Transverse colon (tissue), 4 donors: ENCODE results near the gene RAB36. TPM values are rescaled to one million over a fixed set of nuclear protein-coding genes. Genes with fewer than 3 reads are reported as not detected.

Source experiments
- DNase-seq: peaks from one replicate; pipeline ENCODE4 v3.0.0-alpha.2; 2019
- H3K27ac ChIP-seq, 4 donors: fragments of 200-600 bp; sonication (generic); 2 replicates each; pipeline ENCODE4 v1.5.1; 2016 to 2018; ENCODE audit warnings: inconsistent platforms in 4 of 4
- H3K27me3 ChIP-seq: fragments of 200-600 bp; sonication (generic); 2 replicates; pipeline ENCODE4 v1.5.1; 2017; ENCODE audit warnings: inconsistent platforms
- H3K36me3 ChIP-seq, 4 donors: fragments of 200-600 bp; sonication (generic); 2 replicates each; pipeline ENCODE4 v1.5.1; 2017 to 2019; ENCODE audit warnings: inconsistent platforms in 4 of 4
- H3K4me1 ChIP-seq, 4 donors: fragments of 200-600 bp; sonication (generic); 2 replicates each; pipeline ENCODE4 v1.5.1; 2017 to 2020; ENCODE audit warnings: inconsistent platforms in 4 of 4
- H3K4me3 ChIP-seq, 4 donors: fragments of 200-600 bp; sonication (generic); 1 replicate in 1 of 4; 2 replicates in 3 of 4; pipeline versions ENCODE4 v1.5.1 to v1.6.1; 2017 to 2019; ENCODE audit warnings: inconsistent platforms in 4 of 4
- H3K9me3 ChIP-seq, 2 donors: fragments of 200-600 bp; sonication (generic); 2 replicates each; pipeline ENCODE4 v1.5.1; 2017 to 2019; ENCODE audit warnings: inconsistent platforms in 2 of 2
- EP300 ChIP-seq: sonication (generic); formaldehyde crosslinking; IDR thresholded peaks from one replicate; pipeline ENCODE4 v1.6.1; 2017; ENCODE audit warnings: antibody characterized with exemption, low read depth
- POLR2A ChIP-seq: fragments of 450-650 bp; IDR thresholded peaks from one replicate; pipeline ENCODE4 v1.6.1; 2016; ENCODE audit warnings: antibody characterized with exemption, mild to moderate bottlenecking, moderate library complexity
- POLR2AphosphoS5 ChIP-seq, 3 donors: sonication (generic); formaldehyde crosslinking; IDR thresholded peaks; one replicate each; pipeline ENCODE4 v1.6.1; 2016; ENCODE audit warnings: antibody characterized with exemption in 3 of 3
- WGBS, 2 donors: methylation state at CpG; one replicate each; pipeline ENCODE4 v1.1.5; 2018; ENCODE audit warnings: low coverage in 1 of 2; 5-methylcytosine and 5-hydroxymethylcytosine counted together
- in situ Hi-C, 4 donors: fragments of 200-750 bp; cut with MboI; loops; one replicate each; pipeline versions ENCODE4 v1.15.0 to v1.15.1; 2017; ENCODE audit warnings: low sequenced_read_pairs in 3 of 4, low pct_ligation_motif_present in 1 of 4, low pct_unique_long_range_greater_than_20kb in 1 of 4
- intact Hi-C: fragments of 100-400 bp; cut with DNase I; formaldehyde crosslinking; loops from one replicate; pipeline ENCODE4 v1.15.1; 2023; ENCODE audit warnings: low total_unique reads
- total RNA-seq, 4 donors: library from RNA; depleted of rRNA; stranded (reverse); fragments of >200 nt; gene quantifications; one replicate each; pipeline ENCODE4 v1.1.0, GENCODE V29; 2016
- TF ChIP-seq, protein P1 (sequence below), 5 experiments: fragments of 200-600 bp in 3 of 5; fragments of 450-650 bp in 2 of 5; sonication (generic) in 3 of 5; IDR thresholded peaks; 1 replicate in 2 of 5; 2 replicates in 3 of 5; pipeline ENCODE4 v1.5.1; 2016 to 2017; ENCODE audit warnings: antibody characterized with exemption in 5 of 5, inconsistent platforms in 3 of 5, mild to moderate bottlenecking in 2 of 5, moderate library complexity in 1 of 5

Gene RAB36
- total RNA-seq, 4 donors from 2014 or later: 0.37 to 1.1 (median 0.82) TPM; not detected in 1

DNA sequence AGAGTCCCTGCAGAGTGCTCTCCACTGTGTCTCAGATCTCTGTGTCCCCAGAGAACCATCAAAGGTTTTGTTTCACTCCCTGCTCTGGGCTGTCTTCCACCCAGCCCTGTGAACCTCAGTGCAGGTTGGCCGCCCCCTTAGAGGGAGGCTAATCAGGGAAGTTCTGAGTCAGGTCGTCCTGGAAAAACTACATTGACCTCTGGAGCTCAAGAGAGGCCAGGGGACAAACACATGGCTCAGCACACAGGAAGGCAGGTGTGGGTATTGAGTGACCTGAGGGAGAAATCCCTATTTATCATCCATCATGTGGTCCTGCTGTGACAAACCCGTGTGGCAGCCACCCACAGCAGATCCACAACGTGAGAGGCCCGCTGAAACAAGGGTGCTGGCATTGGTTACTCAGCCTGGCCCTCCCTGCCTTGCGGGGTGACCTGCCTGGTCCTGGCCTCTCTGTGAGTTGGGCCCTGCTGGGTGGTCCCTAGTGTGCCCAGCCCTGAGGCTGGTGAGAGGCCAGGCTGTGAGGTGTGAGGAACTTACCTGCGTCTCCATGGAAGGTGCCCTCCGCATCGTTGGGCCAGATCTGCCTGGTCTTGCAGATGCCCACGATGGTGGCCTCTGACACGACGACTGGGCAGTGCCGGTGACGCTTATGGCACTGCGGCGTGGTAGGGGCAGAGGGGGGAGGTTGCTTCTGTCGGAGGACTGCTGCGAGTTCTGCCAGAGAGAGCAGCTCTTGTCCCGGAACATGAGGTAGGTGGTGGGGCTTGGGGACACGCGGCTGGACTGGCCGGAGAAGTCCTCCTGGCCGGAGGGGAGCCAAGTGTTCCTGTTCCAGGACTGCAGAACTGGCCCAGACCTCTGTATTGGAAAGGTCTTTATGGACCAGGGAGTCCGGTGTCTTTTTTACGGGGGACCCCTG is 34.4 kb downstream of the RAB36 start:
- Histone ChIP-seq H3K36me3 (no peaks in the 10 kb centered on the region), H3K27ac (peak overlapping the region; percentile 65 to 84 (median 80)), H3K4me1 (peaks cover 15 to 54% (median 45%) of the 10 kb centered on the region in 4 donors), H3K9me3 (peaks cover 0 to 6% of the 10 kb centered on the region in 2 donors), H3K27me3 (no peaks in the 10 kb centered on the region), H3K4me3 (peak overlapping the region; percentile 20 to 79 (median 66))
- intact Hi-C loops: loop anchor here (2.0 kb wide), 1 partner anchor 103 kb away; no protein-coding TSS in a partner anchor
- WGBS, 2 donors: 35% methylated on average over 22 of the region's 25 CpGs; no CpG with 5 or more reads in 1 of the 2 donors
- in situ Hi-C loops: loop anchor here (5.0 to 10.0 kb wide), 3 partner anchors 98 to 105 kb away; no protein-coding TSS in a partner anchor
- TF ChIP-seq POLR2A (no peak), POLR2AphosphoS5 (IDR thresholded peaks at IDR 0.05) (no peak), EP300 (no peak)
- TF ChIP-seq, protein P1, sequence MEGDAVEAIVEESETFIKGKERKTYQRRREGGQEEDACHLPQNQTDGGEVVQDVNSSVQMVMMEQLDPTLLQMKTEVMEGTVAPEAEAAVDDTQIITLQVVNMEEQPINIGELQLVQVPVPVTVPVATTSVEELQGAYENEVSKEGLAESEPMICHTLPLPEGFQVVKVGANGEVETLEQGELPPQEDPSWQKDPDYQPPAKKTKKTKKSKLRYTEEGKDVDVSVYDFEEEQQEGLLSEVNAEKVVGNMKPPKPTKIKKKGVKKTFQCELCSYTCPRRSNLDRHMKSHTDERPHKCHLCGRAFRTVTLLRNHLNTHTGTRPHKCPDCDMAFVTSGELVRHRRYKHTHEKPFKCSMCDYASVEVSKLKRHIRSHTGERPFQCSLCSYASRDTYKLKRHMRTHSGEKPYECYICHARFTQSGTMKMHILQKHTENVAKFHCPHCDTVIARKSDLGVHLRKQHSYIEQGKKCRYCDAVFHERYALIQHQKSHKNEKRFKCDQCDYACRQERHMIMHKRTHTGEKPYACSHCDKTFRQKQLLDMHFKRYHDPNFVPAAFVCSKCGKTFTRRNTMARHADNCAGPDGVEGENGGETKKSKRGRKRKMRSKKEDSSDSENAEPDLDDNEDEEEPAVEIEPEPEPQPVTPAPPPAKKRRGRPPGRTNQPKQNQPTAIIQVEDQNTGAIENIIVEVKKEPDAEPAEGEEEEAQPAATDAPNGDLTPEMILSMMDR (IDR thresholded peaks at IDR 0.05): no peak
- peak; percentile 34 for DNase-seq

DNA sequence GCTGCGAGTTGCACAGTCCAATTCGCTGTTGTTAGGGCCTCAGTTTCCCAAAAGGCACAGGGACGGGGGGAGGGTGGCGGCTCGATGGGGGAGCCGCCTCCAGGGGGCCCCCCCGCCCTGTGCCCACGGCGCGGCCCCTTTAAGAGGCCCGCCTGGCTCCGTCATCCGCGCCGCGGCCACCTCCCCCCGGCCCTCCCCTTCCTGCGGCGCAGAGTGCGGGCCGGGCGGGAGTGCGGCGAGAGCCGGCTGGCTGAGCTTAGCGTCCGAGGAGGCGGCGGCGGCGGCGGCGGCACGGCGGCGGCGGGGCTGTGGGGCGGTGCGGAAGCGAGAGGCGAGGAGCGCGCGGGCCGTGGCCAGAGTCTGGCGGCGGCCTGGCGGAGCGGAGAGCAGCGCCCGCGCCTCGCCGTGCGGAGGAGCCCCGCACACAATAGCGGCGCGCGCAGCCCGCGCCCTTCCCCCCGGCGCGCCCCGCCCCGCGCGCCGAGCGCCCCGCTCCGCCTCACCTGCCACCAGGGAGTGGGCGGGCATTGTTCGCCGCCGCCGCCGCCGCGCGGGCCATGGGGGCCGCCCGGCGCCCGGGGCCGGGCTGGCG is 35.1 kb downstream of the RAB36 start, which contains the start of gene BCR:
Gene BCR (plus strand): TSS at position 209 of the 592 bp plus-strand sequence. CDS start 452 bp downstream, outside the sequence.
- TF ChIP-seq POLR2A (no peak), POLR2AphosphoS5 (IDR thresholded peaks at IDR 0.05) (peak; percentile 76 to 86 (median 79))
- TF ChIP-seq, protein P1 (IDR thresholded peaks at IDR 0.05): peak in 1 of 5 experiments; percentile 7
- WGBS, 2 donors: 0% methylated on average over 17 of the region's 88 CpGs; no CpG with 5 or more reads in 1 of the 2 donors
- DNase-seq: peak; percentile 82
- Histone ChIP-seq H3K9me3 (peaks cover 0 to 6% of the 10 kb centered on the region in 2 donors), H3K27me3 (no peaks in the 10 kb centered on the region), H3K27ac (peak within 1 kb of the TSS; percentile 65 to 84 (median 80)), H3K4me3 (peak within 1 kb of the TSS; percentile 57 to 83 (median 76)), H3K36me3 (no peaks in the 10 kb centered on the region), H3K4me1 (peaks cover 15 to 54% (median 47%) of the 10 kb centered on the region in 4 donors)
- in situ Hi-C loops: loop anchor here in 1 of 4 donors (5.0 kb wide), 1 partner anchor 97 kb away; no protein-coding TSS in a partner anchor
- intact Hi-C loops: no loop called here

DNA sequence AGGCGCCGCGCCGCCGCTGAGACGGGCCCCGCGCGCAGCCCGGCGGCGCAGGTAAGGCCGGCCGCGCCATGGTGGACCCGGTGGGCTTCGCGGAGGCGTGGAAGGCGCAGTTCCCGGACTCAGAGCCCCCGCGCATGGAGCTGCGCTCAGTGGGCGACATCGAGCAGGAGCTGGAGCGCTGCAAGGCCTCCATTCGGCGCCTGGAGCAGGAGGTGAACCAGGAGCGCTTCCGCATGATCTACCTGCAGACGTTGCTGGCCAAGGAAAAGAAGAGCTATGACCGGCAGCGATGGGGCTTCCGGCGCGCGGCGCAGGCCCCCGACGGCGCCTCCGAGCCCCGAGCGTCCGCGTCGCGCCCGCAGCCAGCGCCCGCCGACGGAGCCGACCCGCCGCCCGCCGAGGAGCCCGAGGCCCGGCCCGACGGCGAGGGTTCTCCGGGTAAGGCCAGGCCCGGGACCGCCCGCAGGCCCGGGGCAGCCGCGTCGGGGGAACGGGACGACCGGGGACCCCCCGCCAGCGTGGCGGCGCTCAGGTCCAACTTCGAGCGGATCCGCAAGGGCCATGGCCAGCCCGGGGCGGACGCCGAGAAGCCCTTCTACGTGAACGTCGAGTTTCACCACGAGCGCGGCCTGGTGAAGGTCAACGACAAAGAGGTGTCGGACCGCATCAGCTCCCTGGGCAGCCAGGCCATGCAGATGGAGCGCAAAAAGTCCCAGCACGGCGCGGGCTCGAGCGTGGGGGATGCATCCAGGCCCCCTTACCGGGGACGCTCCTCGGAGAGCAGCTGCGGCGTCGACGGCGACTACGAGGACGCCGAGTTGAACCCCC is 35.8 kb downstream of the RAB36 start:
- H3K4me1 ChIP-seq: peaks cover 15 to 54% (median 47%) of the 10 kb centered on the region in 4 donors
- DNase-seq: peak; percentile 22

More for the DNA sequence above, 35.8 kb downstream of the RAB36 start:
- H3K36me3 ChIP-seq: no peaks in the 10 kb centered on the region
- peaks cover 0 to 2% of the 10 kb centered on the region in 2 donors for H3K9me3 ChIP-seq
- WGBS, 2 donors: 33% methylated on average over 56 of the region's 112 CpGs; no CpG with 5 or more reads in 1 of the 2 donors
- TF ChIP-seq, protein P1 (IDR thresholded peaks at IDR 0.05): no peak
- TF ChIP-seq EP300: no peak
- TF ChIP-seq POLR2AphosphoS5 (IDR thresholded peaks at IDR 0.05): no peak
- TF ChIP-seq POLR2A: no peak
- in situ Hi-C loops: loop anchor here in 1 of 4 donors (5.0 kb wide), 1 partner anchor 96 kb away; no protein-coding TSS in a partner anchor
- no peaks in the 10 kb centered on the region for H3K27me3 ChIP-seq
- peak overlapping the region; percentile 57 to 83 (median 76) for H3K4me3 ChIP-seq
- H3K27ac ChIP-seq: peak overlapping the region; percentile 60 to 84 (median 80)
- intact Hi-C loops: no loop called here
